Karpas-422 (cell line): ENCODE measurements around the gene RUFY3. TPM values are rescaled to one million over a fixed set of nuclear protein-coding genes. Genes with fewer than 3 reads are reported as not detected.
A peak's percentile ranks its signal among the peaks of the same experiment; 100 is the strongest.
"Not testable (repeated sequence)": the region's sequence is repeated elsewhere in the genome, so short reads cannot be mapped to it uniquely, and the experiment has no call there.

ENCODE experiments used
- DNase-seq: peaks from one replicate; pipeline ENCODE4 v3.0.0-alpha.2; 2015
- H2AFZ ChIP-seq: fragments of 200-600 bp; sonication (generic); 2 replicates; pipeline ENCODE4 v1.6.1; 2014; ENCODE audit warnings: antibody characterized with exemption, low read length, mixed read lengths
- H3K27ac ChIP-seq: fragments of 200-600 bp; sonication (generic); 2 replicates; pipeline ENCODE4 v1.5.1; 2014; ENCODE audit warnings: mild to moderate bottlenecking, low read length, moderate library complexity
- H3K27me3 ChIP-seq: fragments of 200-600 bp; sonication (generic); 2 replicates; pipeline ENCODE4 v1.6.1; 2014; ENCODE audit warnings: low read length, mixed read lengths
- H3K36me3 ChIP-seq: fragments of 200-600 bp; sonication (generic); 2 replicates; pipeline ENCODE4 v1.6.1; 2014; ENCODE audit warnings: low read length, mixed read lengths; ENCODE audit not compliant: insufficient read depth
- H3K4me1 ChIP-seq: fragments of 200-600 bp; sonication (generic); 2 replicates; pipeline ENCODE4 v1.6.1; 2014; ENCODE audit warnings: mild to moderate bottlenecking, low read length, mixed read lengths
- H3K4me2 ChIP-seq: fragments of 200-600 bp; sonication (generic); 2 replicates; pipeline ENCODE4 v1.6.1; 2014; ENCODE audit warnings: low read length, low read depth, mild to moderate bottlenecking; ENCODE audit not compliant: poor library complexity, severe bottlenecking
- H3K4me3 ChIP-seq: fragments of 200-600 bp; sonication (generic); 2 replicates; pipeline ENCODE4 v1.5.1; 2014; ENCODE audit warnings: mild to moderate bottlenecking, antibody characterized with exemption, low read length, mixed read lengths
- H3K79me2 ChIP-seq: fragments of 200-600 bp; sonication (generic); 2 replicates; pipeline ENCODE4 v1.6.1; 2014; ENCODE audit warnings: mild to moderate bottlenecking, low read length, mixed read lengths
- H3K9ac ChIP-seq: fragments of 200-600 bp; sonication (generic); 2 replicates; pipeline ENCODE4 v1.6.0; 2014; ENCODE audit warnings: low read length
- H3K9me2 ChIP-seq: fragments of 200-600 bp; sonication (generic), shearing (Covaris generic); replicated peaks from 2 replicates; pipeline ENCODE4 v1.6.0; 2014; ENCODE audit warnings: mild to moderate bottlenecking, low read length, moderate library complexity; ENCODE audit not compliant: insufficient read depth
- H3K9me3 ChIP-seq: fragments of 300-700, 200-600 bp; sonication (generic); 2 replicates; pipeline ENCODE4 v1.6.1; 2014; ENCODE audit warnings: low read length, mixed read lengths
- H4K20me1 ChIP-seq: fragments of 200-600 bp; sonication (generic); 2 replicates; pipeline ENCODE4 v1.6.1; 2014; ENCODE audit warnings: mild to moderate bottlenecking, antibody characterized with exemption, low read length, low read depth; ENCODE audit not compliant: insufficient read depth
- total RNA-seq: library from RNA; depleted of rRNA; stranded (reverse); fragments of >200 nt; shearing (Covaris generic); gene quantifications from 2 replicates; pipeline ENCODE4 v1.2.3, GENCODE V29; 2014; ENCODE audit warnings: low replicate concordance

Gene RUFY3
- total RNA-seq, 1 experiment from 2014 or later: 26.9 TPM

- Histone ChIP-seq H3K79me2 (peaks cover 12% of the 10 kb centered on the region; the same call in 1 of the 2 replicates), H3K36me3 (no peaks in the 10 kb centered on the region), H3K27me3 (no peaks in the 10 kb centered on the region), H3K9me2 (no peaks in the 10 kb centered on the region), H3K4me3 (no peak overlapping the region), H2AFZ (no peak overlapping the region), H3K9ac (no peak overlapping the region), H3K27ac (no peak overlapping the region; the same call in 1 of the 2 replicates), H4K20me1 (no peaks in the 10 kb centered on the region), H3K4me1 (peaks cover 46% of the 10 kb centered on the region), H3K9me3 (no peaks in the 10 kb centered on the region), H3K4me2 (no peak overlapping the region)
- no peak for DNase-seq
Observed at GRCh38 chr4:70760662-70761061, 38.9 kb downstream of the RUFY3 start.

DNA sequence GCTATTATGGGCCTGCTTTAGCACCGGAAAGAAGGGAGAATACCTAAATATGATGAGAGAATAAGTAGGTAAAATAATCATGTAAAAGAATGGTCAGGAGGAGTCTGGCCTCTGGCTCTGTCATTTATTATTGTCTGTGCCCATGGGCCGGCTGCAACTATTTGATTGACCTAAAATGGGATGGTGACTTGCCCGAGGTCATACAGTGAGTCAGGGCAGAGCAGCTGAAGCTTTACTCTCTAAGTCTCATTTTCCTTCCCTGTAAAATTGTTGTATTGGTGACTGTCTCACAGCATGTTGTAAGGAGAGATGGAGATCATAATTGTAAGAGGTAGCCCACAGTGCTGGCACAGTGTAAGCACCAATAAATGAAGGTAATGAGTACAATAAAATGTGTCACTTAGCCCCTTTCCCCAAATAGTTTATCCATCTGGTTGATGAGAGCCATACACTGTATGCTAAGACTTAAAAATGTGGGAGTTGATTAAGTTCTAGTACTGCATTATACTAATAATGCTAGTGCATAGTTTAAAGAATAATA lies 39.6 kb downstream of the RUFY3 start:
- no peak overlapping the region for H3K4me2 ChIP-seq
- no peak overlapping the region for H3K9ac ChIP-seq
- no peaks in the 10 kb centered on the region for H3K9me3 ChIP-seq
- no peak overlapping the region for H3K27ac ChIP-seq
- peaks cover 39% of the 10 kb centered on the region for H3K4me1 ChIP-seq
- H2AFZ ChIP-seq: no peak overlapping the region
- no peaks in the 10 kb centered on the region for H3K27me3 ChIP-seq
- H3K36me3 ChIP-seq: no peaks in the 10 kb centered on the region
- H3K79me2 ChIP-seq: peaks cover 12% of the 10 kb centered on the region; the same call in 1 of the 2 replicates
- no peak overlapping the region for H3K4me3 ChIP-seq
- DNase-seq: no peak
- no peaks in the 10 kb centered on the region for H3K9me2 ChIP-seq
- H4K20me1 ChIP-seq: no peaks in the 10 kb centered on the region

DNA sequence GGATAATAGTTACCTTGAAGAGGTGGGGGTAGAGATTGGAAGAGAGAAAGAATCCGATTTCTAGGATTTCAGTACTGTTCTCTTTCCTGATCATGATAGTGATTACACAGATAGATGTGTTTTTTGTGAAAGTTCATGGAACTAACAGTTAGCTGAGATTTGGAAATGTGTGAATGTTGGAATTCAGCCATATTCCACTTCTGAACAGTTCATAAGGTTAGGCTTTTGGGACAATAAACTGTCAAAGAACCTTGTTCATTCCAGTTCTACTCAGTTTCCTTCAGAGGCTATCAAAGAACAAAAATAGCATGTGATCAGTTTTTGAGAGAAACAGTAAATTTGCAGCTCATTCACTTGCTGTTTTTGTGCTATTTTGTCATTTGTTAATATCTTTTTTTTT lies 43.6 kb downstream of the RUFY3 start:
- H3K4me1 ChIP-seq: peaks cover 21% of the 10 kb centered on the region
- H3K27me3 ChIP-seq: no peaks in the 10 kb centered on the region
- no peak overlapping the region for H2AFZ ChIP-seq
- H3K9ac ChIP-seq: no peak overlapping the region
- no peak overlapping the region for H3K27ac ChIP-seq
- no peaks in the 10 kb centered on the region for H4K20me1 ChIP-seq
- no peak overlapping the region for H3K4me3 ChIP-seq
- no peaks in the 10 kb centered on the region for H3K9me2 ChIP-seq
- DNase-seq: no peak
- no peak overlapping the region for H3K4me2 ChIP-seq
- H3K79me2 ChIP-seq: peaks cover 2% of the 10 kb centered on the region; the same call in 1 of the 2 replicates
- H3K9me3 ChIP-seq: no peaks in the 10 kb centered on the region
- no peaks in the 10 kb centered on the region for H3K36me3 ChIP-seq

- H3K4me2 ChIP-seq: no peak overlapping the region
- H3K9me2 ChIP-seq: no peaks in the 10 kb centered on the region
- H3K79me2 ChIP-seq: no peaks in the 10 kb centered on the region
- DNase-seq: no peak
- H2AFZ ChIP-seq: no peak overlapping the region
- H3K9me3 ChIP-seq: no peaks in the 10 kb centered on the region
- H3K27ac ChIP-seq: no peak overlapping the region
- H4K20me1 ChIP-seq: no peaks in the 10 kb centered on the region
- peaks cover 8% of the 10 kb centered on the region for H3K4me1 ChIP-seq
- no peak overlapping the region for H3K9ac ChIP-seq
- no peaks in the 10 kb centered on the region for H3K27me3 ChIP-seq
- H3K4me3 ChIP-seq: no peak overlapping the region
- no peaks in the 10 kb centered on the region for H3K36me3 ChIP-seq
Observed at GRCh38 chr4:70768301-70768948, 46.7 kb downstream of the RUFY3 start.

- not testable (repeated sequence) for H3K9me3 ChIP-seq, H3K9me2 ChIP-seq, DNase-seq, H2AFZ ChIP-seq, H3K4me3 ChIP-seq, H3K9ac ChIP-seq, H4K20me1 ChIP-seq, H3K4me1 ChIP-seq, H3K27me3 ChIP-seq, H3K4me2 ChIP-seq, H3K36me3 ChIP-seq, H3K27ac ChIP-seq, H3K79me2 ChIP-seq
Observed at GRCh38 chr4:70769396-70769795, 47.6 kb downstream of the RUFY3 start.

DNA sequence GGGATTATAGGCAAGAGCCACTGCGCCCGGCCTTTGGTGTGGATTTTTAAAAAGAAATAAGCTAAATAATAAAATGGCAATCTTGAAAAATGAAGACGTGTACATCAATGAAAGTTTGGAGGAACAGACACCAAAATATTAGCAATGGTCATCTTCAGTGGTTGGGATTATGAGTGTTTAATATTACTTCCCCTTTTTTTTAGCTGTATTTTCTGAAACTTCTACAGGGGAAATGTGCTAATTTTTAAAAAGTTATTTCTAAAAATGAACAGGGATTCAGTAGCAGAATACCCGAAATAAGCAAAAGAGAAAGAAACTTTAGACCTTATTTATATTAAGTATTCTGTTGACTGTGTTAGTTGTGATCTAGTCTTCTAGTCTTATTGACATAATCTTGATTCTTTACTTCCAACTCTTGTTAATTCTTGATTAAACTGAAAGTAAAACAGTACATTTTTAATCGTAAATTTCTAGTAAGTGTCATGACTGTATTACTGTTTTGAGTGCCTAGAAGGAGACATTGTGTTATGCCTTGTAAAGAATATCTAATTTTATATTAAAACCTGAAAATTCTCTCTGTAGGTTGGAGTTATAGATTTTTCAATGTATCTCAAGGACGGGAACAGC lies 51.3 kb downstream of the RUFY3 start:
- H3K36me3 ChIP-seq: no peaks in the 10 kb centered on the region
- no peaks in the 10 kb centered on the region for H3K9me2 ChIP-seq
- no peaks in the 10 kb centered on the region for H3K79me2 ChIP-seq
- no peak overlapping the region for H3K4me3 ChIP-seq
- H2AFZ ChIP-seq: peak overlapping the region; percentile 4
- H3K27me3 ChIP-seq: no peaks in the 10 kb centered on the region
- H4K20me1 ChIP-seq: no peaks in the 10 kb centered on the region
- H3K4me2 ChIP-seq: peak overlapping the region; percentile 38
- H3K9me3 ChIP-seq: no peaks in the 10 kb centered on the region
- H3K9ac ChIP-seq: no peak overlapping the region
- DNase-seq: no peak
- H3K4me1 ChIP-seq: peaks cover 20% of the 10 kb centered on the region
- peak overlapping the region; percentile 59 for H3K27ac ChIP-seq

- no peak overlapping the region for H3K4me2 ChIP-seq
Observed at GRCh38 chr4:70778888-70779422, 57.2 kb downstream of the RUFY3 start.

DNA sequence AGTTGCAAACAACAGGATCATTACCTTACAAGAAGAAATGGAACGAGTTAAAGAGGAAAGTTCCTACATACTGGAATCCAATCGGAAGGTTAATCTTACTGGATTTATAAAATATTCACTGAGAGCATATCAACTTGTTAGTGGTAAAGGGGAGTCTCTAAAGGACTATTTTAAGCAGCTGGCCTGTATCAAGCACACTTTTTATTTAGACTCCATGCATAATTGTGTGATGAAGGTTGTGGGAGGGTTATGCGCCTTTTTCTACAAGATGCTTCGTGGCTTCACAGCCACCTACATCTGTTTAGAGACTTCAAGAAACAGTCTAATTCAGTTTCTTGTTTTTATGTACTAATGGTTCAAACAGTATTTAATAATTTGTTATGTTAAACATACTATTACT lies 61.3 kb downstream of the RUFY3 start:
- Histone ChIP-seq H4K20me1 (no peaks in the 10 kb centered on the region), H3K9me2 (no peaks in the 10 kb centered on the region), H3K27me3 (no peaks in the 10 kb centered on the region), H3K4me1 (no peaks in the 10 kb centered on the region), H3K36me3 (no peaks in the 10 kb centered on the region), H3K9ac (no peak overlapping the region), H3K4me3 (no peak overlapping the region), H3K27ac (no peak overlapping the region), H3K4me2 (no peak overlapping the region), H3K9me3 (no peaks in the 10 kb centered on the region), H2AFZ (no peak overlapping the region), H3K79me2 (no peaks in the 10 kb centered on the region)
- no peak for DNase-seq

More at GRCh38 chr4:70778888-70779422, 57.2 kb downstream of the RUFY3 start:
- no peaks in the 10 kb centered on the region for H3K9me2 ChIP-seq
- no peak overlapping the region for H3K4me3 ChIP-seq
- H3K27ac ChIP-seq: no peak overlapping the region
- H3K9ac ChIP-seq: no peak overlapping the region
- H3K9me3 ChIP-seq: no peaks in the 10 kb centered on the region
- H3K27me3 ChIP-seq: no peaks in the 10 kb centered on the region
- H4K20me1 ChIP-seq: no peaks in the 10 kb centered on the region
- no peak for DNase-seq
- peaks cover 12% of the 10 kb centered on the region for H3K4me1 ChIP-seq
- no peaks in the 10 kb centered on the region for H3K79me2 ChIP-seq
- no peak overlapping the region for H2AFZ ChIP-seq
- H3K36me3 ChIP-seq: no peaks in the 10 kb centered on the region
